Mesothelial cell of epicardium (in vitro differentiated cells): ENCODE measurements around the gene LDLRAD4. TPM values are rescaled to one million over a fixed set of nuclear protein-coding genes. Genes with fewer than 3 reads are reported as not detected.
A peak's percentile ranks its signal among the peaks of the same experiment; 100 is the strongest.

Experiments used
- DNase-seq, 2 experiments: peaks; one replicate each; pipeline ENCODE4 v3.0.0; 2021; ENCODE audit warnings: low spot score in 2 of 2; ENCODE audit not compliant: unreplicated experiment in 2 of 2
- H3K27ac Mint-ChIP-seq: 2 replicates; pipeline ENCODE4 v1.8.0; 2021; ENCODE audit warnings: mixed read lengths
- H3K27me3 Mint-ChIP-seq: 2 replicates; pipeline ENCODE4 v1.8.0; 2021; ENCODE audit warnings: low read depth, mixed read lengths
- H3K36me3 Mint-ChIP-seq: 2 replicates; pipeline ENCODE4 v1.8.0; 2021; ENCODE audit warnings: mixed read lengths
- H3K4me1 Mint-ChIP-seq: 2 replicates; pipeline ENCODE4 v1.8.0; 2021; ENCODE audit warnings: mixed read lengths
- H3K4me3 Mint-ChIP-seq: 2 replicates; pipeline ENCODE4 v1.8.0; 2021; ENCODE audit warnings: mild to moderate bottlenecking, moderate library complexity, mixed read lengths
- H3K9me3 Mint-ChIP-seq: 2 replicates; pipeline ENCODE4 v1.8.0; 2021; ENCODE audit warnings: mixed read lengths
- CTCF ChIP-seq: fragments of 200-600 bp; sonication (generic); IDR thresholded peaks from one replicate; pipeline ENCODE4 v1.5.0; 2021; ENCODE audit warnings: antibody characterized with exemption; ENCODE audit not compliant: unreplicated experiment
- total RNA-seq: library from RNA; stranded (reverse); gene quantifications from 3 replicates; pipeline ENCODE4 v1.2.1, GENCODE V29; 2021

The LDLRAD4 gene
- total RNA-seq, 1 donor from 2014 or later: 29.7 TPM

DNA sequence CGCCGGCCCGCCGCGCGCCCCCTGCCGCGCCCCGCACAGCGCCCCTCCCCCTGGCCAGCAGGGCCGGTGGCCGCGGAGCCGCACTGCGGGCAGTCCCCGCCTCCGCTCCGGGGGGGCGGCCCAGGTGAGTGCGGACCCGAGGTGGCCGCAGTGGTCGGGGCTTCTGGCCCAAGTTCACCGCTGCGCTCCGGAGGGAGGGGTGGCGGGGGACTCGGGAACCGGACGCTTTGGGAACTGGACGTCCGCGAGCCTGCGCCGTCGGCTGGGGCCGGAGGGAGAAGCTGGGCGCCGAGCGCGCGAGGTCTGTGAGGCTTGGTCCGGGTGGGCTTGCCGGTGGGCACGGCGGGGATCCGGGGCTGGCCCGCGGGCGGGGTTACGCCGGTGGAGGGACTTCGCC lies 591 bp upstream of the LDLRAD4 start:
- TF ChIP-seq CTCF: no peak
- H3K4me1 Mint-ChIP-seq: peaks cover 49% of the 10 kb centered on the region
- H3K27me3 Mint-ChIP-seq: peaks cover 37% of the 10 kb centered on the region
- no peaks in the 10 kb centered on the region for H3K9me3 Mint-ChIP-seq
- DNase-seq: peak in 1 of 2 experiments; percentile 67
- H3K36me3 Mint-ChIP-seq: no peaks in the 10 kb centered on the region
- no peak overlapping the region for H3K27ac Mint-ChIP-seq
- H3K4me3 Mint-ChIP-seq: peak overlapping the region; percentile 74

GRCh38 chr18:13218997-13219396 lies 437 bp downstream of the LDLRAD4 start:
- peaks cover 30% of the 10 kb centered on the region for H3K27me3 Mint-ChIP-seq
- TF ChIP-seq CTCF: no peak
- no peak for DNase-seq
- no peaks in the 10 kb centered on the region for H3K9me3 Mint-ChIP-seq
- H3K4me1 Mint-ChIP-seq: peaks cover 59% of the 10 kb centered on the region
- peak overlapping the region; percentile 74 for H3K4me3 Mint-ChIP-seq
- H3K27ac Mint-ChIP-seq: no peak overlapping the region
- no peaks in the 10 kb centered on the region for H3K36me3 Mint-ChIP-seq

- no peak overlapping the region for H3K27ac Mint-ChIP-seq
Measured at GRCh38 chr18:13219593-13220159, 1.1 kb downstream of the LDLRAD4 start.

DNA sequence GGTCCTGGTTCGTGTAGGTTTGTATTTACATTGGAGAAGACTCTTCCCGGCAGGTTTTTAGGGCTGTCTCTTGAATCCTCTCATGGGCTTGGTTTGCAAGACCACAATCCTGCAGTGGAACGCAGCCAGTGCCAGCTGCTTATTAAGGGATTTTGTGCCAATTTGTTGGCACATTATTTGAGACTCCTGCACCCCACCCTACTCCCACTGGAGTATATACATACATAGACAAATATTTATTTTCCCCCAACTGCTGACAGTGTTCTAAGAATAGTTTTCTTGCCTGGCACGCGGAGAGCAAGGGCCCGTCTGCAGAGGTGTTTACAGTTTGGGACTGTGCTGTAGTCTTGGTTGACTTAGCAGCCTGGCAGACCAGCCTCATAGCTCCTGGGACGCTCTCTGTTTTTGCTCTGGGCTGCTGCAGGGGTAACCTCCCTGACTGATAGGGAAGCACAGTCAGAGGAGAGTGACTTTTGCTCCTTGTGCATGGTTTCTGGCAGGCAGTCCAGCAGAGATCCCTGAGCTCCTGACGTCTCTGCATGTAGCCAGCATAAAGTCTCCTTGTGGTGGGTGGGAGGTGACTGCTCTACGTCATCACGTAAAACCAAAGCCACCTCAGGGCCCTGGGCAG lies 1.9 kb downstream of the LDLRAD4 start:
- H3K4me3 Mint-ChIP-seq: peak overlapping the region; percentile 74
- peaks cover 2% of the 10 kb centered on the region for H3K9me3 Mint-ChIP-seq
- TF ChIP-seq CTCF: no peak
- H3K4me1 Mint-ChIP-seq: peaks cover 62% of the 10 kb centered on the region
- peaks cover 17% of the 10 kb centered on the region for H3K27me3 Mint-ChIP-seq
- peak in 1 of 2 experiments; percentile 36 for DNase-seq
- peaks cover 2% of the 10 kb centered on the region for H3K36me3 Mint-ChIP-seq
- peak overlapping the region; percentile 94 for H3K27ac Mint-ChIP-seq

More at GRCh38 chr18:13219593-13220159, 1.1 kb downstream of the LDLRAD4 start:
- Mint-ChIP-seq H3K9me3 (no peaks in the 10 kb centered on the region), H3K4me1 (peaks cover 62% of the 10 kb centered on the region), H3K4me3 (peak overlapping the region; percentile 74), H3K27me3 (peaks cover 23% of the 10 kb centered on the region), H3K36me3 (no peaks in the 10 kb centered on the region)
- TF ChIP-seq CTCF: no peak
- peak in 1 of 2 experiments; percentile 32 for DNase-seq

DNA sequence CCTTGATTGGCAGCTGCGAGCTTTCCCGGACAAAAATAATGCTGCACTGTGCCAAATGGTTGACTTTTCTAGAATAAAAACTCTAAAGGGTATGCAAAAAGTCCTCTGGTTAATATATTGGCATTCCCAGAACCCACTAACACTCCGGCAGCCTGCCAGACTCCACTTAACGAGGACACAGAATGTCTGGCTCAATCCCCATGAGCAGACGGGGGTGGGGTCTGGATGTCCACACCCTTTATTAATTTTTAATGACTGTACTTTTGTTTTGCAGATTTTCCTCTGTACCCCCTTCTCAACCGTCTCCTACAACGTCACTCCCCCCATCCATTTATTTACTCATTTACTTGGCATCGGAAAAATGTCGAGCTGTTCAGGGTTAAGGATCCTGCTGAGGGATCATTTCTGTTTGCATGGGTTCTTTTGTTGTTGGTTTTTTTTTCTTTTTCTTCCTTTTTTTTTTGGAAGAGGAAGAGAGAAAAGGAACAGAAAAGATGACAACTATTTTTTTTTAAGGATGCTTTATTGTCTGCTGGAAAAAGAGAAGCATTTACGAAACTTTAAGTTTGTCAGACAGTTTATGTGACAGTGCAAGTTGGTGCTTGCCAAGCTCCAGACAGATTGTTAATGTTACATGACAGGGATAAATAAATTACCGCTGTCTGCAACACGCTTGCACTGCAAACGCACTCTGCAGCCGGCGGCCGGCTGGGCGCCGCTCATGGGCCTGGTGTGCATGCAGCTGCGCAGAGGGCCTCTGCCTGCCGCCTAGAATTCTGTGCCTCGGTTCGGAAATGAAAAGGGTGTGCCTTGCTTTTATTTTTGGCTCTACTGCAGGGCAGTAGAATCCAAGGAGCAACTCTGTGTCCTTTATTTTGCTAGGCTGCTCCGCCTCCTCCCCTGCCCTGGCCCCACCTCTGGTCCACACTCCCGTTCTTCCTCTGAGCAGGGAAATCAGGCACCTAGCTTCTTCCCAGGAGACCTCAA lies 3.6 kb downstream of the LDLRAD4 start:
- TF ChIP-seq CTCF: no peak
- peaks cover 2% of the 10 kb centered on the region for H3K36me3 Mint-ChIP-seq
- peaks cover 5% of the 10 kb centered on the region for H3K27me3 Mint-ChIP-seq
- peak overlapping the region; percentile 94 for H3K27ac Mint-ChIP-seq
- H3K4me3 Mint-ChIP-seq: peak overlapping the region; percentile 36
- peaks cover 3% of the 10 kb centered on the region for H3K9me3 Mint-ChIP-seq
- peak in 1 of 2 experiments; percentile 64 for DNase-seq
- peaks cover 54% of the 10 kb centered on the region for H3K4me1 Mint-ChIP-seq
